Activated naive CD4-positive, alpha-beta T cell treated with anti-CD3 and anti-CD28 coated beads, Interleukin-2, amount 10 ng/mL, durations not matched to agents 7 days and 5 days (primary cell): Measurements from ENCODE around the gene MCTP1.
"Not testable (repeated sequence)": the region's sequence is repeated elsewhere in the genome, so short reads cannot be mapped to it uniquely, and the experiment has no call there.

Experiments
- CTCF ChIA-PET: fragments of 350-600 bp; sonication (Branson Sonifier 250); formaldehyde crosslinking; loops from one replicate; lab custom pipeline; 2021; ENCODE audit warnings: antibody characterized with exemption; lab: Charles Lee
- DNase-seq: peaks from one replicate; pipeline ENCODE4 v3.0.0-alpha.2; 2020
- H3K27ac Mint-ChIP-seq: one replicate; pipeline ENCODE4 v1.8.0; 2021; ENCODE audit warnings: mild to moderate bottlenecking, moderate library complexity, mixed read lengths
- H3K27me3 Mint-ChIP-seq: one replicate; pipeline ENCODE4 v1.8.0; 2021; ENCODE audit warnings: mild to moderate bottlenecking, mixed read lengths
- H3K36me3 Mint-ChIP-seq: one replicate; pipeline ENCODE4 v1.8.0; 2021; ENCODE audit warnings: mixed read lengths
- H3K4me1 Mint-ChIP-seq: one replicate; pipeline ENCODE4 v1.8.0; 2021; ENCODE audit warnings: mixed read lengths
- H3K4me3 Mint-ChIP-seq: one replicate; pipeline ENCODE4 v1.8.0; 2021; ENCODE audit warnings: mild to moderate bottlenecking, moderate library complexity, mixed read lengths
- H3K9me3 Mint-ChIP-seq: one replicate; pipeline ENCODE4 v1.8.0; 2021; ENCODE audit warnings: mixed read lengths

MCTP1 gene

DNA sequence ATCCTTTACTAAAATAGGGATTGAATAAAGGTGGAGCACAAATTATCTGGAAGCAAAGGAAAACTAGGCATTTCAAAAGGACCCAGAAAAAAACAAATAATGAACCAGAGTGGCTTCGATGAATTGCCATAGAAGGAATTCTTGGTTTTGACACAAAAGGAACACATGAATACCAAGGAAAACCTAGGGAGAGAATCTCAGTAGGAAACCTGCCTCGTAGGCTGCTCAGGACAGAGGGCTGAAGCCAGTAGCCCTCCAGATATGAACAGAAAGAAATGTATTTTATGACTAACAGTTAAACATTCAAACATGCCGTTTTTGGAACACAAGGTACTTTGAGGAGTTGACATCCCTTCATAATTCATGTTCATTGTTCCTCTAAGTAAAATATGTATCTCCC lies 420.9 kb downstream of the MCTP1 start:
- DNase-seq, result no peak
- CTCF ChIA-PET, result no interaction called here
- no peak overlapping the region for H3K4me3 Mint-ChIP-seq
- no peak overlapping the region for H3K27ac Mint-ChIP-seq
- H3K4me1 Mint-ChIP-seq, result no peaks in the 10 kb centered on the region
- no peaks in the 10 kb centered on the region for H3K36me3 Mint-ChIP-seq
- no peaks in the 10 kb centered on the region for H3K9me3 Mint-ChIP-seq
- H3K27me3 Mint-ChIP-seq, result peaks cover 8% of the 10 kb centered on the region

GRCh38 chr5:94857111-94857510 lies 427.8 kb downstream of the MCTP1 start:
- DNase-seq, result no peak
- Mint-ChIP-seq H3K4me1 (no peaks in the 10 kb centered on the region), H3K36me3 (no peaks in the 10 kb centered on the region), H3K4me3 (no peak overlapping the region), H3K27ac (no peak overlapping the region), H3K9me3 (no peaks in the 10 kb centered on the region), H3K27me3 (no peaks in the 10 kb centered on the region)
- CTCF ChIA-PET, result no interaction called here

- Mint-ChIP-seq H3K4me1 (no peaks in the 10 kb centered on the region), H3K4me3 (no peak overlapping the region), H3K36me3 (no peaks in the 10 kb centered on the region), H3K27ac (no peak overlapping the region), H3K9me3 (no peaks in the 10 kb centered on the region), H3K27me3 (no peaks in the 10 kb centered on the region)
- DNase-seq, result no peak
- CTCF ChIA-PET, result no interaction called here
Observed at GRCh38 chr5:94856257-94856800, 428.6 kb downstream of the MCTP1 start.

GRCh38 chr5:94855543-94855942 lies 429.4 kb downstream of the MCTP1 start:
- Mint-ChIP-seq H3K27ac (no peak overlapping the region), H3K4me1 (no peaks in the 10 kb centered on the region), H3K36me3 (no peaks in the 10 kb centered on the region), H3K9me3 (no peaks in the 10 kb centered on the region), H3K4me3 (no peak overlapping the region), H3K27me3 (no peaks in the 10 kb centered on the region)
- no peak for DNase-seq
- CTCF ChIA-PET, result no interaction called here

DNA sequence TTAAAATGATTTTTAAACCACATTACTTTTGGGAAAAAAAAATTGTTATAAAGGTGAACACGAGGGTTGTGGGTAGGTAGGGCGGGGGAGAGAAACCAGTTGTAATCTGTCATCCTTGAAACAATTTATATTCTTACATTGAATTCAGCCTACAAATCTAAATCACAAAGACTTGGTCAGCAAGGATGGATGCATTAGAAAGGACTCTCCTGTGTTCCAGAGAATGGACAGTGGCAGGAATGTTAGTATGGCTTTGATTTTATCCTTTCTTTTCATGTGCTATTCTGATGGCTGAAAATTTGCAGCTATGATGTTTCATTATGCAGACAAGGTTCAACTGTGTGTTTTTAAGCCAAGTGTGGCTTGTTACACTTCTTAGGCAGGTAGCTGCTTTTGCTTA lies 431.8 kb downstream of the MCTP1 start:
- H3K27me3 Mint-ChIP-seq, result peaks cover 4% of the 10 kb centered on the region
- H3K9me3 Mint-ChIP-seq, result no peaks in the 10 kb centered on the region
- DNase-seq, result no peak
- no peaks in the 10 kb centered on the region for H3K36me3 Mint-ChIP-seq
- H3K4me3 Mint-ChIP-seq, result no peak overlapping the region
- no peaks in the 10 kb centered on the region for H3K4me1 Mint-ChIP-seq
- CTCF ChIA-PET, result no interaction called here
- H3K27ac Mint-ChIP-seq, result no peak overlapping the region

GRCh38 chr5:94850960-94851359 lies 433.9 kb downstream of the MCTP1 start:
- DNase-seq, result no peak
- no peak overlapping the region for H3K27ac Mint-ChIP-seq
- peaks cover 10% of the 10 kb centered on the region for H3K4me1 Mint-ChIP-seq
- peaks cover 4% of the 10 kb centered on the region for H3K27me3 Mint-ChIP-seq
- H3K36me3 Mint-ChIP-seq, result no peaks in the 10 kb centered on the region
- no peak overlapping the region for H3K4me3 Mint-ChIP-seq
- CTCF ChIA-PET, result interaction anchor here (0.6 to 2.2 kb wide), 12 partner anchors 8 to 362 kb away, joined by 3 to 14 read pairs (median 4); no protein-coding TSS in a partner anchor
- no peaks in the 10 kb centered on the region for H3K9me3 Mint-ChIP-seq

- Mint-ChIP-seq H3K4me3 (no peak overlapping the region), H3K36me3 (no peaks in the 10 kb centered on the region), H3K27me3 (peaks cover 4% of the 10 kb centered on the region), H3K27ac (no peak overlapping the region), H3K9me3 (no peaks in the 10 kb centered on the region), H3K4me1 (peaks cover 12% of the 10 kb centered on the region)
- peak; percentile 40 for DNase-seq
- CTCF ChIA-PET, result interaction anchor here (0.5 to 2.2 kb wide), 15 partner anchors 8 to 1242 kb away, joined by 3 to 14 read pairs (median 3); no protein-coding TSS in a partner anchor
Observed at GRCh38 chr5:94849821-94850736, 434.8 kb downstream of the MCTP1 start.

DNA sequence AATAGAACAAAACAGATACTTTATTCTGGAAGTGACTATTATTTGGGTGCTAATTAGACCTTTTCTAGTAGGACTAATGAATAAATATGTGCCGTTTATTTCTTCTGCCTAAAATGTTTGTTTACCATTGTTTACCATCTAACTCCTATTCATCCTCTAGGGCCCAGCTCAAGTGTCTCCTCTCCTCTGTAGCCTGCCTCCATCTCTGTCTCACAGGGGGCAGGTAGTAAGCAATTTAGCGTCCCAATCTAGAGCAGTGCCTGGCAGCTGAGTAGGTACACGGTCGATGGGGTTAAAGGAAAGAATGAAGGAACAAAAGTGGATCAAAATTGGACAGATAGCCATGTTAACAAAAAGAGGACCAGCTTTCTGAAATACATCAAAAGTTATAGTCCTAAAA lies 435.6 kb downstream of the MCTP1 start:
- H3K27me3 Mint-ChIP-seq, result peaks cover 8% of the 10 kb centered on the region
- H3K4me3 Mint-ChIP-seq, result no peak overlapping the region
- H3K27ac Mint-ChIP-seq, result no peak overlapping the region
- CTCF ChIA-PET, result interaction anchor here (1.0 to 2.2 kb wide), 5 partner anchors 10 to 111 kb away, joined by 3 to 14 read pairs (median 5); no protein-coding TSS in a partner anchor
- H3K36me3 Mint-ChIP-seq, result no peaks in the 10 kb centered on the region
- H3K4me1 Mint-ChIP-seq, result peaks cover 12% of the 10 kb centered on the region
- DNase-seq, result no peak
- no peaks in the 10 kb centered on the region for H3K9me3 Mint-ChIP-seq

DNA sequence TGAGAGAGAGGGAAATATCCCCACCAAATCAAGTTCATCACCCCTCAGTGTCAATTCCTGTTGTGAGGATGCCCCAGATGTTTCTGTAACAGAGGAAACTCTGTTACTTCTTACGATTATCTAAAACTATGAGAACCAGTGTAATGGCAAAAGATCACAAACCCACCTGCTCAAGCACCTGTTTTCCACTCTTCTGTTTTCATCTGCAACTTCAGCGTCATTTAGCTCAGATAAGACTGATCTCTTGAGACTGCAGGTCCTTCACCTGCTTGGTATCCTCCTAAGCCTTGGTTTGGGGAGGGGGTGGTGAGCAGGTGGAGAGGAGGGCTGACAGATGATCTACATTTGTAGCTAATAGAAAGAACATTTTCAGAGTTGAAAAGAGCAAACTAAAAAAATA lies 437.2 kb downstream of the MCTP1 start:
- H3K4me3 Mint-ChIP-seq, result no peak overlapping the region
- H3K4me1 Mint-ChIP-seq, result peaks cover 12% of the 10 kb centered on the region
- H3K27me3 Mint-ChIP-seq, result peaks cover 8% of the 10 kb centered on the region
- no peak overlapping the region for H3K27ac Mint-ChIP-seq
- H3K36me3 Mint-ChIP-seq, result no peaks in the 10 kb centered on the region
- CTCF ChIA-PET, result interaction anchor here (0.8 to 3.1 kb wide), 6 partner anchors 14 to 940 kb away, joined by 3 to 10 read pairs (median 4); no protein-coding TSS in a partner anchor
- no peak for DNase-seq
- no peaks in the 10 kb centered on the region for H3K9me3 Mint-ChIP-seq

DNA sequence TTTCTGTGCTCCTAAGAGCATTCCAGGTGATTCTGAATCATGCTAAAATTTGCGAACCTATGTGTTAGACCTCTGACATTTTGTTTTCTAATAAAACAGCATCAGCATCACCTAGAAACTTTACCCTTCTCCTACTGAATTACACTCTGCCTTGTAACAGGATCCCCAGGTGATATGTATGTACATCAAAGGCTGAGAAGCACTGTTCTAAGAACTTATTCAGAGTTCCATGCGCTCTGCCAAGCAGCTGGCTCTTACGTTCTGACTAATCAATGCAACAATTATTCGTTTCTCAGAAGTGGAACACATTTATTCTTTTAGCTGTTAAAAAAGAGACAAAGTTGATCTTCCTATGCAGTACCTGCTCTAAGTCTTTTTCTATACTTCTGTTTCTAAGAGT lies 437.9 kb downstream of the MCTP1 start:
- Mint-ChIP-seq H3K9me3 (no peaks in the 10 kb centered on the region), H3K4me3 (no peak overlapping the region), H3K27ac (no peak overlapping the region), H3K36me3 (no peaks in the 10 kb centered on the region), H3K27me3 (peaks cover 8% of the 10 kb centered on the region), H3K4me1 (peaks cover 12% of the 10 kb centered on the region)
- no peak for DNase-seq
- CTCF ChIA-PET, result interaction anchor here (1.2 to 3.1 kb wide), 5 partner anchors 13 to 322 kb away, joined by 3 to 10 read pairs (median 4); no protein-coding TSS in a partner anchor

DNA sequence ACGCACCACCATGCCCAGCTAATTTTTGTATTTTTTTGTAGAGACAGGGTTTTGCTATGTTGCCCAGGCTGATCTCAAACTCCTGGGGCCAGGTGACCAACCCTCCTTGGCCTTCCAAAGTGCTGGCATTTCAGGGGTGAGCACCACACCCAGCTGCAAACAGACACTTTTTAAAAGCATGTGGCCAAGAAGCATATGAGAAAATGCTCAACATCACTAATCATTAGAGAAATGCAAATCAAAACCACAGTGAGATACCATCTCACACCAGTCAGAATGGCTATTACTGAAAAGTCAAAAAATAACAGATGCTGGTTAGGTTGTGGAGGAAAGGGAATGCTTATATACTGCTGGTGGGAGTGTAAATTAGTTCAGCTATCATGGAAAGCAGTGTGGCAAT lies 439.2 kb downstream of the MCTP1 start:
- not testable (repeated sequence) for H3K36me3 Mint-ChIP-seq, H3K4me3 Mint-ChIP-seq, H3K9me3 Mint-ChIP-seq, DNase-seq, H3K27ac Mint-ChIP-seq
- CTCF ChIA-PET, result interaction anchor here (3.1 kb wide), 1 partner anchor 108 kb away, joined by 10 read pairs; no protein-coding TSS in a partner anchor
- peaks cover 11% of the 10 kb centered on the region for H3K27me3 Mint-ChIP-seq
- peaks cover 12% of the 10 kb centered on the region for H3K4me1 Mint-ChIP-seq

DNA sequence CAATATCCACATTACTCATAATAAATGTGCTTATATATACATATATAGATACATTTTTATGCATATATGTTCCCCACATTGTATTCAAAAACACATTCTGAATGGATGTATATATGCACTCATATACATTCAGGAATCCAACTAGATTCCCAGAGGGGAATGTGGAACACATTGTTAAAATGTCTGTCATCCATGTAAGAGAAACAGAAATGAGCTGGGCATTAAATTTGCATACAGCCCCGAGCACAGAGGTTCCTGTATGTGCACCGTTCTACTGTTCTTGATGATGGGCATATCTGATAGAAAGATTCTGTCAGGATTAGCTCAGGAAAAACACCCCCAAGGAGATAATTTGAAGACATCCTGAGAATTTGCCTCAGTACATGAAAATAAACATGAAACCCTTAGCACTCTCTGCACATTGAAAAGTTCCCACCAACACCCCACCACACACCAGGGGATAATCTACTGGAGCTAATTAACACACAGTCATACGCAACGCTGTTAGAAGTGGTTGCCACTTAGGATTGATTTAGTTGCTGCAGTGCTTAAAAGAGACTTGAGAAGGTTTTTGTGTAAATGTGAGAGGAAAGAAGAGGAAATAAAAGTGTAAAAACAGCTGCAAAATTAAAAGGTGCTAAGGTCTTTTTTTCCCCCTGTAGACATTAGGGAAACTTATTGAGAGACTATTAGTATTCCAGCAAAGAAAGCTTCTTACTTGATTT lies 443.1 kb downstream of the MCTP1 start:
- peaks cover 8% of the 10 kb centered on the region for H3K27me3 Mint-ChIP-seq
- H3K4me3 Mint-ChIP-seq, result no peak overlapping the region
- no peak overlapping the region for H3K27ac Mint-ChIP-seq
- no peaks in the 10 kb centered on the region for H3K36me3 Mint-ChIP-seq
- H3K4me1 Mint-ChIP-seq, result peaks cover 9% of the 10 kb centered on the region
- H3K9me3 Mint-ChIP-seq, result no peaks in the 10 kb centered on the region
- CTCF ChIA-PET, result interaction anchor here (1.0 to 2.0 kb wide), 2 partner anchors 8 to 9 kb away, joined by 3 to 7 read pairs; no protein-coding TSS in a partner anchor
- no peak for DNase-seq

- Mint-ChIP-seq H3K4me3 (no peak overlapping the region), H3K9me3 (no peaks in the 10 kb centered on the region), H3K4me1 (peaks cover 4% of the 10 kb centered on the region), H3K27ac (no peak overlapping the region), H3K36me3 (no peaks in the 10 kb centered on the region), H3K27me3 (peaks cover 4% of the 10 kb centered on the region)
- CTCF ChIA-PET, result interaction anchor here (1.2 to 1.5 kb wide), 2 partner anchors 8 to 14 kb away, joined by 3 read pairs; no protein-coding TSS in a partner anchor
- DNase-seq, result no peak
Observed at GRCh38 chr5:94833851-94834250, 451.0 kb downstream of the MCTP1 start.

DNA sequence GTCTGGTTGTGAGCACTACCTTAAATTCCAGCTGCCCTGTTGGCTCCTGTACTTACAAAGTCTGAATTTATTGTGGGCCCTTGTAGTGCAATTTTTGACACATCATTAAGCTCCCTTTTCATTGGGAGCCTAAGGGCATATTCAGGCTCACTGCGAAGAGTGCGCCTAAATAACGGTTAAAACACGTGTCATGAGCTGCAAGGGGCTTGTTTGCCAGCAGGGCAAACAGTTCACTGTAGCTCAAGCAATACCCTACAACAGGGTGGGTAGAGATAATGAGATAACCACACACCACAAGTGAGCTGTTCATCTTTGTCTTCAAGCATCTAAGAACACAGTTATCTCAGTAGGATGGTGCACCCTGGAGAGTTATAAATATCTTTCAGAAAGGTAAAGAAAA lies 452.2 kb downstream of the MCTP1 start:
- H3K4me1 Mint-ChIP-seq, result peaks cover 4% of the 10 kb centered on the region
- no peak overlapping the region for H3K27ac Mint-ChIP-seq
- peaks cover 12% of the 10 kb centered on the region for H3K27me3 Mint-ChIP-seq
- no peaks in the 10 kb centered on the region for H3K36me3 Mint-ChIP-seq
- no peak overlapping the region for H3K4me3 Mint-ChIP-seq
- CTCF ChIA-PET, result interaction anchor here (0.7 to 2.1 kb wide), 7 partner anchors 8 to 95 kb away, joined by 3 to 7 read pairs (median 4); no protein-coding TSS in a partner anchor
- DNase-seq, result no peak
- H3K9me3 Mint-ChIP-seq, result no peaks in the 10 kb centered on the region
